Measurements from ENCODE around the gene VPS13D. TPM values are rescaled to one million over a fixed set of nuclear protein-coding genes. Genes with fewer than 3 reads are reported as not detected.

Gene VPS13D
- total and polyA plus RNA-seq, 2 of the 4 experiments (the other 2 are of a cell fraction): 9.0 to 16.3 TPM

- H4K91ac ChIP-seq (ENCODE audit: insufficient read depth, low read depth, low read length): no peak overlapping the region
- H3K23ac ChIP-seq (ENCODE audit: low read depth, low read length): no peak overlapping the region
- intact Hi-C loops (cut with micrococcal nuclease): no loop called here
- H2BK5ac ChIP-seq (ENCODE audit: low read depth, low read length, poor library complexity, severe bottlenecking): no peak overlapping the region
- H3K79me1 ChIP-seq (ENCODE audit: low read depth in 1 of 2, low read length in 2 of 2): peaks cover 0 to 3% of the 10 kb centered on the region in 2 experiments; a peak in 1 of 4 replicates
- peaks cover 6% of the 10 kb centered on the region for H3K4me1 ChIP-seq (ENCODE audit: control insufficient read depth, insufficient read depth, low read length)
- DNase-seq: no peak
- TF ChIP-seq SMC3 (IDR thresholded peaks at IDR 0.05; ENCODE audit: low read depth, low read length) (no peak), RCOR1 (IDR thresholded peaks at IDR 0.05; ENCODE audit: insufficient replicate concordance, low read length) (no peak), RAD21 (IDR thresholded peaks at IDR 0.05; ENCODE audit: low read length) (no peak), CTCF (conservative IDR thresholded peaks at IDR 0.05; ENCODE audit: low read depth, low read length) (no peak), USF2 (IDR thresholded peaks at IDR 0.05; ENCODE audit: low read depth, low read length) (no peak), NFE2L2 (IDR thresholded peaks at IDR 0.05; ENCODE audit: low read depth, low read length) (no peak), MAZ (IDR thresholded peaks at IDR 0.05; ENCODE audit: borderline replicate concordance, low read depth, low read length) (no peak), MXI1 (IDR thresholded peaks at IDR 0.05; ENCODE audit: borderline replicate concordance, low read depth, low read length) (no peak)
- H2AFZ ChIP-seq (replicated peaks; ENCODE audit: low read length, poor library complexity): no peak overlapping the region
- no peak overlapping the region for H2AK9ac ChIP-seq (replicated peaks; ENCODE audit: low read depth, low read length, poor library complexity)
- no peak overlapping the region for H4K8ac ChIP-seq (ENCODE audit: low read depth in 2 of 2, low read length in 2 of 2)
- peaks cover 5% of the 10 kb centered on the region; the same call in 1 of the 2 replicates for H3K36me3 ChIP-seq (ENCODE audit: control insufficient read depth, insufficient read depth, low read length)
- ChIA-PET POLR2A (ENCODE audit: unreplicated experiment) (no interaction called here), CTCF (interaction anchor here (1.8 kb wide), 1 partner anchor 13 kb away, joined by 5 read pairs; no protein-coding TSS in a partner anchor)
- no peaks in the 10 kb centered on the region; the same call in 1 of the 2 replicates for H3K9me3 ChIP-seq (ENCODE audit: control insufficient read depth, insufficient read depth, low read length)
- H3K56ac ChIP-seq (ENCODE audit: extremely low read depth, insufficient read depth, low read length): no peak overlapping the region
- dilution Hi-C loops (cut with HindIII; ENCODE audit: low sequenced_read_pairs, unreplicated experiment): no loop called here
- H2BK20ac ChIP-seq (ENCODE audit: low read depth, low read length): no peak overlapping the region
- H3K4ac ChIP-seq (ENCODE audit: low read depth, low read length): no peak overlapping the region
- H3K18ac ChIP-seq (ENCODE audit: low read depth, low read length): no peak overlapping the region
- H4K20me1 ChIP-seq (ENCODE audit: insufficient read depth, low read length): no peaks in the 10 kb centered on the region
- H3K4me3 ChIP-seq (ENCODE audit: insufficient read depth, low read depth, low read length): no peak overlapping the region
- H4K5ac ChIP-seq (ENCODE audit: low read depth, low read length): no peak overlapping the region
- no peak overlapping the region for H2AK5ac ChIP-seq (ENCODE audit: low read depth, low read length)
- no peak overlapping the region for H3K27ac ChIP-seq (ENCODE audit: insufficient read depth, low read length)
- 94% methylated on average over 3 of the region's 6 CpGs; no CpG with 5 or more reads in 1 of the 2 experiments for WGBS, 2 experiments (ENCODE audit: extremely low coverage in 2 of 2, insufficient read length in 1 of 2)
- no peak overlapping the region for H2BK120ac ChIP-seq (ENCODE audit: low read depth, low read length)
- no peak overlapping the region for H3K14ac ChIP-seq (replicated peaks; ENCODE audit: low read depth, low read length)
- no TSS peak for BruUV-seq (replicated peaks)
- peaks cover 6% of the 10 kb centered on the region for H3K9me1 ChIP-seq (ENCODE audit: insufficient read depth, low read length)
- no peak overlapping the region for H2BK15ac ChIP-seq (ENCODE audit: low read depth, low read length)
- in situ Hi-C loops (cut with MboI; ENCODE audit: low sequenced_read_pairs): loop anchor here (25.0 kb wide), 1 partner anchor 201 kb away; the partner anchor contains the start of gene DHRS3
- no peak for ATAC-seq (ENCODE audit: low read depth)
- H3K4me2 ChIP-seq (ENCODE audit: low read depth, low read length): no peak overlapping the region
- no peaks in the 10 kb centered on the region for H3K27me3 ChIP-seq (ENCODE audit: control insufficient read depth, insufficient read depth, low read length)
- no peak overlapping the region for H3K9ac ChIP-seq (ENCODE audit: low read depth, low read length)
Observed at GRCh38 chr1:12411747-12412146, 181.9 kb downstream of the VPS13D start.
